ENCODE measurements around the gene OR6B3.

The OR6B3 gene

DNA sequence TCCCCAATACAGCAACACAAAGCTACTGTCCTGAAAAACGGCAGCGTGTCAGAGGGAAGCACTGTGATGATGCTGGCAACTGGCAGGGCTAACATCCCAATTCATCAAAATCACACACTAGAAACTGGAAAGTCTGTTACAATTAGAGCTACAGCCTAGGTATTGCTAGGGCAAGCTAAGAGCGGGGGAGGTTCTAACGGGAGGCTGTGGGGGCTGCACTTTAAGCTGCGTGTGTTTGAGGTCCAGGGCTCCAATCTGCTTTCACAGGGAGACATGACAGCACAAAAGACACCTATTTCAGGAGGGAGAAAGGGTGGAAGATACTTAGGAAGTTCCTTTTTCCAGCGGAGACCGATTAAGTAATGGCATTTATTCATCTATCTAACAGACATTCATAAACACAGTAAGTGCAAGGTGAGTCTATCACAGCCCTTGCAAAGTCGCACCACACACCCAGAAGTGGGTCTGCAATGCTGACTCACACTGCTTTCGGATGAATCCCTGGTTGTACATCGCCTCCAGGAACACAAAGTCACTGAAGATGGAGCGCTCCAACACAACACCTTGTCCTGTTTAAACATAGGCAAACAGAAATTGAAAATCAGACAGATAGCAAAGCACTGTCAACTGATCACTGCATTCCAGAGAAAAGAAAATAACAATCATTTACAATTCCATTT lies 35.1 kb downstream of the OR6B3 start:
- Histone ChIP-seq H2BK15ac (replicated peaks; ENCODE audit: low read depth) (no peak overlapping the region), H3K36me3 (ENCODE audit: control insufficient read depth, insufficient read depth, low read length) (peaks cover 14% of the 10 kb centered on the region), H4K5ac (ENCODE audit: low read length) (no peak overlapping the region), H2AK5ac (ENCODE audit: low read length) (no peak overlapping the region), H3K23ac (ENCODE audit: low read length) (no peak overlapping the region), H4K8ac (ENCODE audit: low read depth, low read length) (no peak overlapping the region), H3K27me3 (ENCODE audit: insufficient read depth, low read length, poor library complexity) (no peaks in the 10 kb centered on the region), H3K4me2 (ENCODE audit: low read length) (no peak overlapping the region), H2BK120ac (ENCODE audit: low read depth, low read length) (no peak overlapping the region), H3K4me3 (ENCODE audit: low read length) (no peak overlapping the region), H3K56ac (ENCODE audit: low read length) (no peak overlapping the region), H3K27ac (ENCODE audit: low read depth, low read length) (no peak overlapping the region), H3K18ac (ENCODE audit: low read length) (no peak overlapping the region), H3K79me2 (ENCODE audit: control insufficient read depth, insufficient read depth, low read length) (peaks cover 10% of the 10 kb centered on the region), H3K4me1 (ENCODE audit: control insufficient read depth, low read depth, low read length) (no peaks in the 10 kb centered on the region), H3K79me1 (ENCODE audit: low read length) (peaks cover 11% of the 10 kb centered on the region), H3K4ac (ENCODE audit: low read depth, low read length) (no peak overlapping the region), H2BK5ac (ENCODE audit: low read length) (no peak overlapping the region), H3K9ac (ENCODE audit: low read length) (no peak overlapping the region)
- no peak for DNase-seq
- WGBS (ENCODE audit: extremely low coverage, insufficient coverage, low lambda C conversion rate): no CpG with 5 or more reads among the region's 11 CpGs

DNA sequence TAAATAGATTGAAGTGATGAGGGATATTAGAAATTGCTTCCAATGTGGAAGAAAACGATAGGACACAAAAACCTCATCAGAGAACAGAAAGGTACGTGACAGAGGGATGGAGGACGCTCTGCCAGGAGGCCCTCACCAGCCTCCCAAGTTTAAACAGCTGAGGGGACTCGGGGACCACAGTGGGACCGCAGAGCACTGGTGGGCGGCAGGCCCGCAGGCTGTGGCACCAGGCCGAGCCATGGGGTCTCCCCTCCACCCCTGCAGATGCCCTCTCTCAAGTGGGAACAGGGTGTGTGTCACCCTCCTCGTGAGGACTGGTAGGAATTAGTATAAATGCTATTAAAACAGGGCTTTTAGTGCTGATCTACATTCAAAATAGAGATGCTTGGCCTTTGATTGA lies 39.0 kb downstream of the OR6B3 start:
- Histone ChIP-seq H3K27ac (ENCODE audit: low read depth, low read length) (no peak overlapping the region), H3K18ac (ENCODE audit: low read length) (no peak overlapping the region), H2AK5ac (ENCODE audit: low read length) (no peak overlapping the region), H3K4me2 (ENCODE audit: low read length) (no peak overlapping the region), H3K23ac (ENCODE audit: low read length) (no peak overlapping the region), H4K8ac (ENCODE audit: low read depth, low read length) (no peak overlapping the region), H3K56ac (ENCODE audit: low read length) (no peak overlapping the region), H3K4me1 (ENCODE audit: control insufficient read depth, low read depth, low read length) (no peaks in the 10 kb centered on the region), H2BK120ac (ENCODE audit: low read depth, low read length) (no peak overlapping the region), H2BK5ac (ENCODE audit: low read length) (no peak overlapping the region), H3K36me3 (ENCODE audit: control insufficient read depth, insufficient read depth, low read length) (peaks cover 10% of the 10 kb centered on the region), H4K5ac (ENCODE audit: low read length) (no peak overlapping the region), H3K9ac (ENCODE audit: low read length) (no peak overlapping the region), H3K79me1 (ENCODE audit: low read length) (no peaks in the 10 kb centered on the region), H3K4ac (ENCODE audit: low read depth, low read length) (no peak overlapping the region), H3K27me3 (ENCODE audit: insufficient read depth, low read length, poor library complexity) (no peaks in the 10 kb centered on the region), H3K79me2 (ENCODE audit: control insufficient read depth, insufficient read depth, low read length) (no peaks in the 10 kb centered on the region), H2BK15ac (replicated peaks; ENCODE audit: low read depth) (no peak overlapping the region), H3K4me3 (ENCODE audit: low read length) (no peak overlapping the region)
- no CpG with 5 or more reads among the region's 9 CpGs for WGBS (ENCODE audit: extremely low coverage, insufficient coverage, low lambda C conversion rate)
- no peak for DNase-seq

DNA sequence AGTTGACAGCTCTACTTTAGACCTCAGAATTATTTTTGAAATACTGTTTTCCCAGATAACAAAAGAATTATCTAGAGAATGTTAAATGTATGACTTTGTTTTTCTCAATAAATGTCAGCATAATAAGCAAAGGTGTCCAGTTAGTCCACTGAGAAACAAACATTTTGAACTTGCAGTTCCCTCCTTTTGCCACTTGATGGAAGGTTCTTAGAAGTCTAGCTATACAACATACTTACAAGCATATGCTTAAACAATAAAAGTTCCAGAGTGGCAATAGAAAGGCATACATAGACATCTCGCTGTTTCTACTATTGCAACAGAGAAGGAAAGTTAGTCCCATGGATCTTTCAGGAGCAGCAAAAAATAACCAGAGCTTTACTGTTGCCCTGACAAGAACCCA lies 40.0 kb downstream of the OR6B3 start:
- Histone ChIP-seq H3K79me1 (ENCODE audit: low read length) (no peaks in the 10 kb centered on the region), H2AK5ac (ENCODE audit: low read length) (no peak overlapping the region), H2BK15ac (replicated peaks; ENCODE audit: low read depth) (no peak overlapping the region), H3K4me3 (ENCODE audit: low read length) (no peak overlapping the region), H3K4me2 (ENCODE audit: low read length) (no peak overlapping the region), H3K9ac (ENCODE audit: low read length) (no peak overlapping the region), H2BK5ac (ENCODE audit: low read length) (no peak overlapping the region), H3K27ac (ENCODE audit: low read depth, low read length) (no peak overlapping the region), H3K4ac (ENCODE audit: low read depth, low read length) (no peak overlapping the region), H3K4me1 (ENCODE audit: control insufficient read depth, low read depth, low read length) (no peaks in the 10 kb centered on the region), H3K23ac (ENCODE audit: low read length) (no peak overlapping the region), H4K5ac (ENCODE audit: low read length) (no peak overlapping the region), H4K8ac (ENCODE audit: low read depth, low read length) (no peak overlapping the region), H3K79me2 (ENCODE audit: control insufficient read depth, insufficient read depth, low read length) (no peaks in the 10 kb centered on the region), H3K36me3 (ENCODE audit: control insufficient read depth, insufficient read depth, low read length) (peaks cover 7% of the 10 kb centered on the region), H3K56ac (ENCODE audit: low read length) (no peak overlapping the region), H3K18ac (ENCODE audit: low read length) (no peak overlapping the region), H2BK120ac (ENCODE audit: low read depth, low read length) (no peak overlapping the region), H3K27me3 (ENCODE audit: insufficient read depth, low read length, poor library complexity) (no peaks in the 10 kb centered on the region)
- DNase-seq: peak; percentile 1
- WGBS (ENCODE audit: extremely low coverage, insufficient coverage, low lambda C conversion rate): no CpG with 5 or more reads among the region's 1 CpG

DNA sequence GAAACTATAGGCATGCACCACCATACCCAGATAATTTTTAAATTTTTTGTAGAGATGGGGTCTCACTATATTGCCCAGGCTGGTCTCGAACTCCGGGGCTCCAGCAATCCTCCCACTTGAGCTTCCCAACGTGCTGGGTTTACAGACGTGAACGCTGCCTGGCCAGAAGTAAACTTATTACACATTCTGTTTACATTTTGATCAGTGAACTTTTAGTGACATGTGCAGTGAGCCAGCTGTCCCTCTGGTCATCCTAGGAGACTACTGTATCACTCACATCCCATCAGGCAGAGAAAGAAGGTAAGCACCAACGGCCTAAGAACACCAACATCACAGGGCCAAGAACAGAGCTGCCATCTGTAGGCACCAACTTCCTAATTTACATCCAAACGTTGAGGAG lies 50.3 kb downstream of the OR6B3 start:
- no peak overlapping the region for H3K9ac ChIP-seq (ENCODE audit: low read length)
- no peaks in the 10 kb centered on the region for H3K79me2 ChIP-seq (ENCODE audit: control insufficient read depth, insufficient read depth, low read length)
- no peak overlapping the region for H2BK15ac ChIP-seq (replicated peaks; ENCODE audit: low read depth)
- no peak overlapping the region for H3K56ac ChIP-seq (ENCODE audit: low read length)
- no peak overlapping the region for H4K8ac ChIP-seq (ENCODE audit: low read depth, low read length)
- H4K5ac ChIP-seq (ENCODE audit: low read length): no peak overlapping the region
- no peak overlapping the region for H3K4ac ChIP-seq (ENCODE audit: low read depth, low read length)
- H3K18ac ChIP-seq (ENCODE audit: low read length): no peak overlapping the region
- no peak overlapping the region for H2BK5ac ChIP-seq (ENCODE audit: low read length)
- no peak overlapping the region for H2BK120ac ChIP-seq (ENCODE audit: low read depth, low read length)
- no peaks in the 10 kb centered on the region for H3K27me3 ChIP-seq (ENCODE audit: insufficient read depth, low read length, poor library complexity)
- H3K4me3 ChIP-seq (ENCODE audit: low read length): no peak overlapping the region
- peaks cover 9% of the 10 kb centered on the region for H3K36me3 ChIP-seq (ENCODE audit: control insufficient read depth, insufficient read depth, low read length)
- peaks cover 2% of the 10 kb centered on the region for H3K79me1 ChIP-seq (ENCODE audit: low read length)
- H3K4me1 ChIP-seq (ENCODE audit: control insufficient read depth, low read depth, low read length): no peaks in the 10 kb centered on the region
- no peak overlapping the region for H3K4me2 ChIP-seq (ENCODE audit: low read length)
- H3K23ac ChIP-seq (ENCODE audit: low read length): no peak overlapping the region
- DNase-seq: no peak
- WGBS (ENCODE audit: extremely low coverage, insufficient coverage, low lambda C conversion rate): no CpG with 5 or more reads among the region's 7 CpGs
- no peak overlapping the region for H2AK5ac ChIP-seq (ENCODE audit: low read length)
- no peak overlapping the region for H3K27ac ChIP-seq (ENCODE audit: low read depth, low read length)

DNA sequence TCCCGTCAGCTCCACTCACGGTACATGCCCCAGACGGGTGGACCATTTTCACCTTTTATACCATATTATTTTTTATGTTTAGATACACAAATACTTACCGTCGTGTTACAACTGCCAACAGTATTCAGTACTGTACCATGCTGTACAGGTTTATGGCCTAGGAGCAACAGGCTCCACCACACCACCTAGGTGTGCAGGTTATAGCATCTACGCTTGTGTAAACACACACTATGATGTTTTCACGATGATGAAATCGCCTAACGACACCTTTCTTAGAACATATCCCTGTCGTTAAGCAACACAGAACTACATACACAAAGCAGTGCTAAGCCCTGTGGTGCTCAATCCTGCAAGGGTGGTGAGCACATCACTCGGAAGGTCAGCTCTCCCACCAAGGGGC lies 52.6 kb downstream of the OR6B3 start:
- H2BK15ac ChIP-seq (replicated peaks; ENCODE audit: low read depth): no peak overlapping the region
- no peak overlapping the region for H3K4me2 ChIP-seq (ENCODE audit: low read length)
- no peaks in the 10 kb centered on the region for H3K27me3 ChIP-seq (ENCODE audit: insufficient read depth, low read length, poor library complexity)
- H3K23ac ChIP-seq (ENCODE audit: low read length): no peak overlapping the region
- H3K79me2 ChIP-seq (ENCODE audit: control insufficient read depth, insufficient read depth, low read length): no peaks in the 10 kb centered on the region
- H2AK5ac ChIP-seq (ENCODE audit: low read length): no peak overlapping the region
- no peak overlapping the region for H3K18ac ChIP-seq (ENCODE audit: low read length)
- no peak for DNase-seq
- no peak overlapping the region for H3K4ac ChIP-seq (ENCODE audit: low read depth, low read length)
- no peak overlapping the region for H4K5ac ChIP-seq (ENCODE audit: low read length)
- H3K36me3 ChIP-seq (ENCODE audit: control insufficient read depth, insufficient read depth, low read length): peaks cover 7% of the 10 kb centered on the region
- no peak overlapping the region for H2BK5ac ChIP-seq (ENCODE audit: low read length)
- no CpG with 5 or more reads among the region's 11 CpGs for WGBS (ENCODE audit: extremely low coverage, insufficient coverage, low lambda C conversion rate)
- H4K8ac ChIP-seq (ENCODE audit: low read depth, low read length): no peak overlapping the region
- H2BK120ac ChIP-seq (ENCODE audit: low read depth, low read length): no peak overlapping the region
- no peak overlapping the region for H3K56ac ChIP-seq (ENCODE audit: low read length)
- H3K4me1 ChIP-seq (ENCODE audit: control insufficient read depth, low read depth, low read length): no peaks in the 10 kb centered on the region
- no peaks in the 10 kb centered on the region for H3K79me1 ChIP-seq (ENCODE audit: low read length)
- H3K4me3 ChIP-seq (ENCODE audit: low read length): no peak overlapping the region
- no peak overlapping the region for H3K27ac ChIP-seq (ENCODE audit: low read depth, low read length)
- no peak overlapping the region for H3K9ac ChIP-seq (ENCODE audit: low read length)

Measured in mesendoderm (in vitro differentiated cells).